Measurements from ENCODE around the gene WNT5B. TPM values are rescaled to one million over a fixed set of nuclear protein-coding genes. Genes with fewer than 3 reads are reported as not detected.

WNT5B gene
- total and polyA plus RNA-seq, 2 of the 8 experiments (the other 6 are each of a cell fraction or from before 2014, with no cell fraction given), result 0.91 to 1.2 TPM

DNA sequence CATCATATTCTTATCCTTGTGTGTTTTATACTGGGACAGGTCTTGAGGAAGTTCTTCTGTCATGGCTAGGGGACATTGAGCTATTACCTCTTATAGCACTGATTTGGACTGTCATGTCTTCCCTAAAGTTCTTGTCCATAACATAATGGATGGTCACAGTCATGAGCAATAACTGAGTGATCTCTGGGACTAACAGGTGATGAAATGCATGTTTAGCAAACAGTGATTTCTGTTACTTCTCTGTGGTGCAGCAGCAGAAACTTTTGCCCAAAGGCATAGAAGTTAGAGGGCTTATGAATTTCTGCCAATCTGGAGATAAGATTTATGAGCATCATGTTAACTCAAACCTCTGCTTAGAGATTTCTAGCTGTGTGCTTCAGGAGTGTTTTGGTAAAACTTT lies 67.8 kb downstream of the WNT5B start:
- H4K8ac ChIP-seq (ENCODE audit: extremely low read depth, insufficient read depth, low read length), result no peak overlapping the region
- H2AK5ac ChIP-seq (ENCODE audit: low read depth, low read length), result no peak overlapping the region
- ChIA-PET POLR2A (ENCODE audit: partially characterized antibody) (no interaction called here), CTCF (ENCODE audit: partially characterized antibody) (interaction anchor here (1.0 to 2.4 kb wide), 6 partner anchors 13 to 66 kb away, joined by 3 to 8 read pairs (median 4); no protein-coding TSS in a partner anchor)
- H2BK5ac ChIP-seq (ENCODE audit: low read depth, low read length), result no peak overlapping the region
- H4K91ac ChIP-seq (replicated peaks; ENCODE audit: insufficient read length, low read length), result no peak overlapping the region
- peaks cover 26 to 99% of the 10 kb centered on the region in 2 experiments for H3K79me2 ChIP-seq (ENCODE audit: control insufficient read depth in 1 of 2, insufficient read depth in 2 of 2, low read length in 2 of 2)
- H3K4me2 ChIP-seq (ENCODE audit: insufficient read depth in 1 of 2, low read depth in 2 of 2, low read length in 2 of 2), result no peak overlapping the region
- no peak overlapping the region for H3K27ac ChIP-seq (ENCODE audit: low read depth, low read length)
- no peak overlapping the region for H3K9ac ChIP-seq (replicated peaks in 1 of 4; ENCODE audit: extremely low read depth in 1 of 4, low read depth in 3 of 4, low read length in 3 of 4)
- no peak overlapping the region for H3K4ac ChIP-seq (replicated peaks; ENCODE audit: insufficient read length, low read depth, low read length)
- H3K9me3 ChIP-seq (ENCODE audit: insufficient read depth in 2 of 2, low read depth in 1 of 2, low read length in 1 of 2), result no peaks in the 10 kb centered on the region
- no peak overlapping the region for H4K5ac ChIP-seq (ENCODE audit: insufficient read length, low read depth, low read length)
- H3K27me3 ChIP-seq (replicated peaks in 1 of 4; ENCODE audit: control insufficient read depth in 3 of 4, extremely low read depth in 1 of 4, insufficient read depth in 3 of 4, low read length in 3 of 4), result no peaks in the 10 kb centered on the region
- H2AFZ ChIP-seq (ENCODE audit: low read length), result no peak overlapping the region
- no peak overlapping the region for H2BK20ac ChIP-seq (ENCODE audit: low read length)
- FAIRE-seq (no peak), DNase-seq (ENCODE audit: low read depth in 1 of 2, low spot score in 2 of 2) (no peak)
- H3K36me3 ChIP-seq (ENCODE audit: control insufficient read depth in 2 of 4, insufficient read depth in 4 of 4, low read length in 3 of 4), result no peaks in the 10 kb centered on the region
- no peak overlapping the region for H3K4me3 ChIP-seq (ENCODE audit: extremely low read depth in 1 of 4, insufficient read depth in 2 of 4, low read depth in 3 of 4, low read length in 4 of 4)
- H2BK12ac ChIP-seq (ENCODE audit: low read depth, low read length), result no peak overlapping the region
- H2BK120ac ChIP-seq (replicated peaks; ENCODE audit: low read depth, low read length), result no peak overlapping the region
- H3K14ac ChIP-seq (ENCODE audit: insufficient read length), result no peak overlapping the region
- peaks cover 2 to 20% of the 10 kb centered on the region in 2 experiments for H4K20me1 ChIP-seq (replicated peaks in 1 of 2; ENCODE audit: control insufficient read depth in 1 of 2, insufficient read depth in 2 of 2, low read length in 2 of 2)
- no peaks in the 10 kb centered on the region for H3K23me2 ChIP-seq (ENCODE audit: low read depth, low read length)
- H3K4me1 ChIP-seq (replicated peaks in 1 of 4; ENCODE audit: control insufficient read depth in 3 of 4, insufficient read depth in 4 of 4, low read length in 3 of 4), result peaks cover 0 to 2% (median 0%) of the 10 kb centered on the region in 4 experiments; a peak in 2 of 7 replicates
- no peak overlapping the region for H3K23ac ChIP-seq (ENCODE audit: insufficient read length)
- H3K79me1 ChIP-seq (ENCODE audit: low read depth, low read length), result peaks cover 4% of the 10 kb centered on the region
- no peak overlapping the region for H2BK15ac ChIP-seq (ENCODE audit: low read length)
- H3K56ac ChIP-seq (replicated peaks; ENCODE audit: insufficient read length, low read depth, low read length), result no peak overlapping the region
- H3K18ac ChIP-seq (ENCODE audit: extremely low read depth, low read length), result no peak overlapping the region
- no peak for TF ChIP-seq HDAC2 (IDR thresholded peaks at IDR 0.05; ENCODE audit: borderline replicate concordance in 1 of 2, low read depth in 2 of 2, low read length in 2 of 2)
- TF ChIP-seq EP300 (IDR thresholded peaks at IDR 0.05; ENCODE audit: borderline replicate concordance in 1 of 2, low read depth in 2 of 2, low read length in 2 of 2), result no peak
- no peak for TF ChIP-seq EGR1 (IDR thresholded peaks at IDR 0.05; ENCODE audit: borderline replicate concordance, low read depth, low read length)
- TF ChIP-seq CREB1 (IDR thresholded peaks at IDR 0.05), result no peak
- TF ChIP-seq EZH2 (IDR thresholded peaks at IDR 0.05; ENCODE audit: low read depth, low read length, severe bottlenecking), result no peak
- TF ChIP-seq YY1 (IDR thresholded peaks at IDR 0.05; ENCODE audit: low read depth, low read length), result no peak
- TF ChIP-seq POLR2AphosphoS5 (IDR thresholded peaks at IDR 0.05; ENCODE audit: low read depth, low read length), result no peak
- TF ChIP-seq KDM5A (IDR thresholded peaks at IDR 0.05; ENCODE audit: low read length), result no peak
- no peak for TF ChIP-seq CHD2 (IDR thresholded peaks at IDR 0.05; ENCODE audit: low read length)
- no peak for TF ChIP-seq SP4 (IDR thresholded peaks at IDR 0.05; ENCODE audit: low read length)
- TF ChIP-seq BACH1 (IDR thresholded peaks at IDR 0.05; ENCODE audit: low read length), result no peak
- TF ChIP-seq SRF (IDR thresholded peaks at IDR 0.05; ENCODE audit: low read depth, low read length), result no peak
- TF ChIP-seq SIX5 (IDR thresholded peaks at IDR 0.05; ENCODE audit: low read depth, low read length), result no peak
- TF ChIP-seq, protein P1, sequence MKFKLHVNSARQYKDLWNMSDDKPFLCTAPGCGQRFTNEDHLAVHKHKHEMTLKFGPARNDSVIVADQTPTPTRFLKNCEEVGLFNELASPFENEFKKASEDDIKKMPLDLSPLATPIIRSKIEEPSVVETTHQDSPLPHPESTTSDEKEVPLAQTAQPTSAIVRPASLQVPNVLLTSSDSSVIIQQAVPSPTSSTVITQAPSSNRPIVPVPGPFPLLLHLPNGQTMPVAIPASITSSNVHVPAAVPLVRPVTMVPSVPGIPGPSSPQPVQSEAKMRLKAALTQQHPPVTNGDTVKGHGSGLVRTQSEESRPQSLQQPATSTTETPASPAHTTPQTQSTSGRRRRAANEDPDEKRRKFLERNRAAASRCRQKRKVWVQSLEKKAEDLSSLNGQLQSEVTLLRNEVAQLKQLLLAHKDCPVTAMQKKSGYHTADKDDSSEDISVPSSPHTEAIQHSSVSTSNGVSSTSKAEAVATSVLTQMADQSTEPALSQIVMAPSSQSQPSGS (IDR thresholded peaks at IDR 0.05; ENCODE audit: low read length), result no peak
- no peak for TF ChIP-seq SP2 (IDR thresholded peaks at IDR 0.05; ENCODE audit: low read length)
- no peak for TF ChIP-seq POLR2A (IDR thresholded peaks at IDR 0.05; ENCODE audit: control extremely low read depth in 1 of 2, low read depth in 2 of 2, low read length in 2 of 2)

Measured in H1 (cell line).